ENCODE data around the gene FNDC5.

- no peak for TF ChIP-seq EZH2 (IDR thresholded peaks at IDR 0.05; ENCODE audit: low read length)
- TF ChIP-seq CTCF (optimal IDR thresholded peaks at IDR 0.05 in 1 of 3, IDR thresholded peaks at IDR 0.05 in 1 of 3, conservative IDR thresholded peaks at IDR 0.05 in 1 of 3; ENCODE audit: extremely low read depth in 1 of 3, insufficient read depth in 2 of 3, low read length in 3 of 3): no peak
These were observed 1.8 kb downstream of the FNDC5 start for GRCh38 chr1:32868806-32869455.

All from keratinocyte (primary cell).